HG02943 (cell line): ENCODE measurements around the gene SLC22A5.

Source experiments
- ATAC-seq: cut with Tn5 transposase; IDR thresholded peaks from one replicate; pipeline ENCODE4 v1.9.1; 2021; ENCODE audit warnings: mild to moderate bottlenecking, low read depth, moderate library complexity; ENCODE audit not compliant: unreplicated experiment

Gene SLC22A5

DNA sequence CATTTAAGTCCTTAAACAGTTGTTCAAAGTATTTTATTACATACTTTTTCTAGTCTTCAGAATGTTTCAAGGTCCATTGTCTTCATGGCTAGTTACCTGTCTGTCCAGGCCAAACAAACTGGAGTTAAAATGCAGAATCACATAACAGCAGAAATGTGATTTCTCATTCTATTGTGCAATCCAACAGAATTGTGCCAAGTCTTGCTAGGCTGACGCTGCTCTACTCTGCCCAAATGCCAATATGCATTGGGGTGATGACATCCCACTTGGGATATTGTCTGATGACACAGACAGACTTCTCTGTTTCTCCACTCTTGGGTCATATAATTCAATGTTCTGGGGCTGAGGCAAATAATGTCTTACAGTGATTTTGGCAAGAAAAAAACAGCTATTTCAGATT is 5.2 kb upstream of the SLC22A5 start:
- no peak for ATAC-seq

GRCh38 chr5:132365213-132365612 is 4.3 kb upstream of the SLC22A5 start:
- ATAC-seq: no peak

DNA sequence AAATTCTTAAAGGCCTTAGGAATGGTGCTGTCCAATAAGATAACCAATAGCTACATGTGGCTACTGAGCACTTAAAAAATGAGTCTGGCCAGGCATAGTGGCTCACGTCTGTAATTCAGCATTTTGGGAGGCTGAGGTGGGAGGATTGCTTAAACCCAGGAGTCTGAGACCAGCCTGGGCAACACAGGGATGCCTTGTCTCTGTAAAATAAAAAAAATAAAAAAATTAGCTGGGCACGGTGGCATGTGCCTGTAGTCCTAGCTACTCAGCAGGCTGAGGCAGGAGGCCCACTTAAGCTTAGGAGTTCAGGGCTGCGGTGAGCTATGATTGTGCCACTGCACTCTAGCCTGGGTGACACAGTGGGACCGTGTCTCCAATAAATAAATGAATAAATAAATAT is 1.3 kb upstream of the SLC22A5 start:
- no peak for ATAC-seq

- ATAC-seq: no peak
These were observed 470 bp upstream of the SLC22A5 start for GRCh38 chr5:132369007-132369473.

DNA sequence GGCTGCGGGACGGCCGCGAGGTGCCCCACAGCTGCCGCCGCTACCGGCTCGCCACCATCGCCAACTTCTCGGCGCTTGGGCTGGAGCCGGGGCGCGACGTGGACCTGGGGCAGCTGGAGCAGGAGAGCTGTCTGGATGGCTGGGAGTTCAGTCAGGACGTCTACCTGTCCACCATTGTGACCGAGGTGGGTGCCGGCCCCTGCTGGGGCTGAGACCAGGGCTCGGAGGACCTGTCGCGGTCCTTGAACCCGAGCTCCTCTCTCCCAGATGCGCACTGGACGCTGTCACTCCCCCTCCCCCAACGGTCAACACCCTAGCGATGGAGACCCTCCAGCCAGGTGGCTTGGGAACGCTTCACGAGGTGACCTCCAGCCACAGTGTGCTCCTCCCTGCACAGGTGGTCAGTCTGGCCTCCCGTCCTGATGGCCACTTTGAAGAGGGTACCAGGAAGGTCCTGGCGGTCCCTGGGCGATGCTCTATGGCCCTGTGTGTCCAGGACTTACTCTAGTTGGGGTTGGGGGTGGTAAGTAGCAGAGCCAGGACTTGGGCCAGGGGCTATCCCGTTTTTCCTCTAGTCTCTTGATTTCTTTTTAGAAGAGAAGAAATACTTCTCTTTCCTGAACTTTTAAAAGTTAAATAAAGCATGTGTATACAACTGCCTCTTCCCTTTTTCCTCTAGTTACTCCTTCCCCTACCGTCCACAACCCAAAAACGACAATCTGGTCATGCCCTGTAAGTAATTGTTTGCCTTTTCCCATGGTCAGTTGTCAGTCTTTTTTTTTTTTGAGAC is 866 bp downstream of the SLC22A5 start:
- ATAC-seq: no peak

- ATAC-seq: no peak
These were observed 1.6 kb downstream of the SLC22A5 start for GRCh38 chr5:132370971-132371602.

DNA sequence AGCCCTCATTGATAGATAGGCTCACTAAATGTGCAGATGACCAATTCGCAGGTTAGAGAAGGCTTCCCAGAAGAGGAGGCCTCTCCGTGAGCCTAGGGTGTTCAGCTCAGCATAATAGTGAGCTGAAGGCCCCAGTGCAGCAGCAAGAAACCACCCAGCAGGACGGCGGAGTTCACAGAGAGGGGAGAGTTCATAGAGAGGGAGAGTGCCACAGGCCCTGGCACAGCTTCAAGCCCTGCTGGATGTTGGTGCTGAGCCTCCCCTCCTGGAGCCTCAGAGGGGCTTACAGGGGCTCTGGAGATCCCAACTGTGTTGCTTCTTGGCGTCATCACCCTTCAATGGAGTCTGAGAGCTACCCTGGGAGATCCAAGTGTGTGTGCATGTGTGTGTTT is 2.1 kb downstream of the SLC22A5 start:
- ATAC-seq: no peak

DNA sequence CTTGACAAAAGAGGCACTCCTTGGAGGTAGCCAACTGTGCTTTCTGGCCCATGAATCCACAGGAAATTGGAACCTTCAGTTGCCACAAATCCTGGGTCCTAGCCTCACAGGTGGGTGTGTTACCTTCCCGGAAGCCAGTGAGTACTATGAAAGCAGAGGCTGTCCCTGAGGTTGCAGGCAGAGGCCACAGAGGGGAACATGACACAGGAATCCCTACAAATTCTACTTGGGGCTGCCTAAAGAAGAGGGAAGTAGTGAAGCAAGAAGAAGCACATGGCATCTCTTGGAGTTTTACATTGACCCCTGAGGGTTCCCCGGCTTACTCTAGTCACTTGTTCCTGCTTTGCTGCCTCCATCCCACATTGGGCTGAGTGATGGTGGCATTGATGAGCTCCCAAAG is 2.6 kb downstream of the SLC22A5 start:
- no peak for ATAC-seq

GRCh38 chr5:132372542-132372941 is 3.0 kb downstream of the SLC22A5 start:
- ATAC-seq: no peak

GRCh38 chr5:132375957-132376356 is 6.4 kb downstream of the SLC22A5 start:
- no peak for ATAC-seq

GRCh38 chr5:132376694-132377641 is 7.5 kb downstream of the SLC22A5 start:
- no peak for ATAC-seq

- no peak for ATAC-seq
These were observed 8.2 kb downstream of the SLC22A5 start for GRCh38 chr5:132377738-132378137.

DNA sequence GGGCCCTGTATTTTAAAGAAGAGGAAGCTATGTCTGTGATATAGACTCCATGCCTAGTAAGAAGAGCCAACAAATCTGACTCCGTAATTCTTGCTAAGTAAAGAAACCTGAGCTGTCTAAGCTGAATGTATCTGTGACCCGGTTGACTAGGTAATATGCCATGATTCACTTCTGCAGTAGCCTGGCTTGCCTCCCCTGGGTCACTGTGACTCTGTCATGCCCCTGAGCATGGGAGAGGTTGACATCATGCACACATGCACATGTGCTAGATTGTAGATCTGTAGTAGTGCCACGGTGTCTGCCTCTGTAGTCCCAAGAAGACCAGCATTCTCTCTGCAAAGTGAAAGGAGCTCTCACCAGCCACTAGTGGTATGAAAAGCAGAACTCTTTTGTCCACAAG is 9.1 kb downstream of the SLC22A5 start:
- no peak for ATAC-seq

DNA sequence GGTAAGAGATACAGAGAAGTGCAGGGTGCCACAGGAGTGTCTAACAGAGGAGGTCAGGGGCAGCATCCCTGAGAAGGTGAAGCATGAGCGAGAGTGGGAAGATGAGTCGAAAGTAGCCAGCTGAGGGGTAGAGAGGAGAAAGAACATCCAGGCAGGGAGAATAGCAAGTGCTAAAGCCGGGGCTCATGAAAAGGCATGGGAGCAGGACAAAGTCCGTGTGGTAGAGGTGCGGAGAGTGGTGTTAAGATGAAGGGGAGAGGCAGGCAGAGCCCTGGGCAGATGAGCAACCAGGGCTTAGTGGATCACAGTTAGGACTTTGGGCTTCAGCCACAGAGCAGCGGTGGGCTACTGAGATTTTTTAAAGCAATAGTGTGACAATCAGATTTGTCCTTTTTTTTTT is 10.5 kb downstream of the SLC22A5 start:
- ATAC-seq: no peak

DNA sequence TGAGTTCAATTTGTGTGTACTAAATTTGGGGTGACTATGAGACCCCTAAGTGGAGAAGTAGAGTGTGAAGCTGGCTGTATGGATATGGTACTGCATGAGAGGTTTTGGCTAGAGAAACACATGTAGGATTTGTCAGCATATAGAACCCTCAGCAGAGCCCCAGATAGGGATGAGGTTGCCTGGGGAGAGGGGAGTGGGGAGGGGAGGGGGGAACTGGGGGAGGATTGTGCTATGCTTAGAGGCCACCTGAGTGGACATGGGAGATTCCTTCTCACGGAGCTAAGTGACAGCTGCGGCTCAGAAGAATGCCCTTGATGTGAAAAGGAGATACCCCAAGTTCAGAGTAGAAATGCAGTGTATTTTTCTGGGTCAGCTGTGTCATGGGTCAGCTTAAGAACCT is 11.2 kb downstream of the SLC22A5 start:
- no peak for ATAC-seq

- ATAC-seq: no peak
These were observed 12.1 kb downstream of the SLC22A5 start for GRCh38 chr5:132381614-132382013.

DNA sequence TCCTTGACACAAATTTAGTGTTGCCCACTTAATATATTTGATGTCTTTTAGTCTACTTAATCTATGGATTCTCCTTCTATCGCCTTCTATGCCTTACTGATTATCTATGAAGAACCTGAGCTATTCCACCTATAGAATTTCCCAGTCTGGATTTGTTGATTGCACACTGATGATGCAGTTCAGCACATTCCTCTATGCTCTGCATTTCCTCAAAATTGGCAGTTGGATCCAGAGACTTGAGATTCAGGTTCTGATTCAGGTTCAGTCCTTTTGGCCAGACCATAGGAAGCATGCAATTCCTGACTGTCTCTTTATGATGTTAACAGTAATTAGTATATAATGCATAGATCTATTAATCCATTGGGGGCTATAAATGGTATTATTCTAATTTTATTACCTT is 13.8 kb downstream of the SLC22A5 start:
- no peak for ATAC-seq

DNA sequence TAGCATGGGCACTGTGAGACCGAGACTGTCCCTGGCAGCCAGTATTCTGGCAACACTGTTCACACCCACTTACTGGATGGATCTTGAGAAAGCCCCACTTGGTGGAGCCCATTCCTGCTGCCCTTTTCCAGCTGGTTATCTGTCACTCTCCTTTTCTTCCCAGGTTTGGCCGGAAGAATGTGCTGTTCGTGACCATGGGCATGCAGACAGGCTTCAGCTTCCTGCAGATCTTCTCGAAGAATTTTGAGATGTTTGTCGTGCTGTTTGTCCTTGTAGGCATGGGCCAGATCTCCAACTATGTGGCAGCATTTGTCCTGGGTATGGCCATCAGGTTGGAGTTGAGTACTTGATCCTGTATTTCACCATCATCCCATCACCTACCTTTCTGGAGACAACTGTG is 14.5 kb downstream of the SLC22A5 start:
- no peak for ATAC-seq

GRCh38 chr5:132384506-132385050 is 15.1 kb downstream of the SLC22A5 start:
- ATAC-seq: no peak

GRCh38 chr5:132385326-132386105 is 16.0 kb downstream of the SLC22A5 start:
- ATAC-seq: no peak
